GM19328 (cell line): ENCODE data around the gene FRMPD2.
"Not testable (repeated sequence)": the region's sequence is repeated elsewhere in the genome, so short reads cannot be mapped to it uniquely, and the experiment has no call there.

Source experiments
- ATAC-seq: cut with Tn5 transposase; IDR thresholded peaks from one replicate; pipeline ENCODE4 v1.9.1; 2021; ENCODE audit warnings: mild to moderate bottlenecking, moderate library complexity; ENCODE audit not compliant: unreplicated experiment

FRMPD2 gene

DNA sequence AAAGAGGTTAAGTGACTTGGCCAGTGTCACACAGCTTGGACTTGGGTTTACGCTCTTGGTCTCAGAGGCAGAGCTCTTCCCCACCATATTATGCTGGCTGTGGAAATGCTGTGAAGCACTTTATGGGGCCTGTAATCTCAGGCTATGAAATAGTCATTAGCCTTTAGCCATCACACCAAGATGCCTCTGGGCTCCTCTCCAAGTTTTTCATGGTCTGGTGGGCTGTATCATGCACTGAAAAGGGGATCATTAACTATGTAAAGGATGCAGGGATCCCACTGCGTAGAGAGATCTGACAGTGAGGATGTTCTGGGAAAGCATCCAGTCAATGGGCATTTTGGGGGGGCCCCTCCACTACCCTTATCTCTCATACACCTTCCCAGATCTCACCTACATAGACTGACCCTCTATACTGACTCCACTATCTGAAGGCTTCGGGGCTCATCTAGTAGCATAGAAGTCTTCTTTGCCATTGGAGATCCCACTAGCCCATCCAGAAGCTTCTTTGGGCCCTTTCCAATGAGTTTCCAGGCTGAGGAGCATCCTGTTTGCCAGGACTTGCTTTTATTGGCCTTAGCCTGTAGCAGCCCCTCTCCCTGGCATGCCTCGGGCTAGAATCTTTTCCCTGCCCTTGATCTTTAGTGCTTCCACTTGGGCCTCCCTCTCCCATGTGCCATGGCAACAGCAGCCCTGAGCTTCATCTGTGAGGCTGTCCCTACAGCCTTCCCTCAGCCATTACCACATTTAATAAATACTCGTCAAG, 19.6 kb downstream of the FRMPD2 start:
- ATAC-seq = no peak

DNA sequence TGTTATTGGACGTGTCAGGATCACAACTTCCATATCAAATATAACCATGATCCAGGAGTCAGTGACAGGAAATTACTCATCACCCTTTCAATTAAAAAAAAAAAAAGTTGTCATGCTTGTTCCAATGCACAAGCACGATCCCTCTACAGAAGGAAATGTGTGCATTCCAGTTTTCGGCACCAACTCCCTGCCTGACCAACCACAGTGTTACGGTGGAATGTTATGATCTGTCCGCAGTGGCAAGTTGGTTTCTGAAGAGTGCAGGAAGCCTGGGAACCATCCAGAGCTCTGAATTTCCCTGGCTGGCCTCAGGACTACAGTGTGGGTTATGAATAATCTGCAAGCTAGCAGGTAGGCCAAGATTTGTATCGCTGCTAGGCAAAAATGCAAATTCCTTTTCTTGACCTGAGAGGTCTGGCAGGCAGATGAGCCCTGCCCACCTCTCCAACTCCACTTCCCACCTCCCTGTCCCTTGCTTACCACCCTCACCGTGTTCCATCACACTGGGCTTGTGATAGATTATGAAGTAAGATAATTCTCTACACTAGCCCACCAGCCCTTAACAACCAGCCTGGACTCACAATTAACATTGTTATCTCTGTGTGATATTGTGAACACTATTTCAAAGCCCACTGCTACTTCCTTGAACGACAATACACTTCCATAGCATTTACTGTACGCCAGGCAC, 20.4 kb downstream of the FRMPD2 start:
- ATAC-seq = no peak

DNA sequence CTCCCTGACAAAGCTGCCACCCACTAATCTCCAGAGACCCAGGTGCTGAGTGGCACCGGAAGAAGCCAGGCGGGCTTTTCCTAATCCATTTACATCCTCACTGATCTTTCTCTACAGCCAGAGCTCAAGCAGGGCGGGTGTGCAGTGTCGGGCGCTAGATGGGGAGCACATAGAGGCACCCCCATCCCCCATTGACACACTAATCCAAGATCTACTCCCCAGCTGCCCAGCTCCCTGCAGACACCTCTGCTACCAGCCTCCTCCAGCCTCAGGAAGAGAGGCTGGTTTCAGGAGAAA, 22.2 kb downstream of the FRMPD2 start:
- ATAC-seq = no peak

DNA sequence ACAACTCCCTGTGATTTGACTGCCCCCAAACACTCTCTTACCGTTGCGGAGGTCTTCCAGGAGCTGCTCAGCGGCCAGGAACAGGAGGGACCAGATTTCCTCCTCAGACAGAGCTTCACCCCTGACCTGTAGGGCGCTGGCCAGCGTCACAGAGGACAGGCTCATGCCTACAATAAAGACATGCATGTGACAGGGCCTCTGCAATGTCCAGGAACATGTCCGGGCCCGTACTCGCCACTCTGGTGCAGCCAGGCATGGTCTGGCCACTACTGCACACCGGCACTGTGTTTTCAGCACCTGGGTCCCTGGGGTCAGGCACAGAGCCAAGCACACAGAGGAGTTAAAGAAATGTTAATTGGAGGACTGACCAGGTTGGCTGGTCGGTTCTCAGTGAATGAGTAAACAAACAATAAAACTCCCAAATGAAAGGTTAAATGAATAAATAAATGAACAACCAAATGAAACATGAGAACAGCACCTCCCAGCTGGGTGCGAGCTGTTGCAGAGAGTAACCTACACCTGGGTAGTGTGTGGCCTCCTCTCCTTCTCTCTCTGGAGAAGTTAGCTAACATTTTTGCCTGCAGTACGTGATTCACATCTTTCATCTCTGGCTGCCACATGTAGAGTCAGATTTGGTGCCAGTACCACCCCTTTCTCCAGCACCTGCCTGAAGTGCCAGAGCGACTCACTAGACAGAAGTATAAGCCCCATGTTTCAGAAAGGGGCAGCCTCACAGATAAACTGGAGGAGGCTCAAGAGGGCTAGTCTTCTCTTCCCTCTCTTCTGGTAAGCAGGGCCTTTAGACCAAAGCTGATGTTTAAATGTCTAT, 22.8 kb downstream of the FRMPD2 start:
- ATAC-seq = no peak

DNA sequence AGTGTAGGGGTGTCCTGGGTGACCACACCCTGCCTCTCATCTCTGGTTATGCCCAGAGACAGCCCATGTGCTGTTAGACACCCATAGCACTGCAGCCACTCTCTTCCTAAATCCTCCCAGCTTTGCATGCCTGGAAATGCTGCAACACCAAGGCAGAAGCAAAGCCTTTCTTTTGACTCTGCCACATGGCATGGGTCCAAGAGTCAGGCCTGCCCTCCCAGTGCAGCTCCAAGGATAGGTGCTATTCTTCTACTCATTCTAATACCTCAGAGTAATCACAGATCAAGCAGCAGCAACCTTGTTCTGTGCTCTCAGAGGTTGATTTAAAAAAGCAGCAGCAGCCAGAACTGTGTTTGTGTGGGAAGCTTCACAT, 23.4 kb downstream of the FRMPD2 start:
- ATAC-seq = no peak

DNA sequence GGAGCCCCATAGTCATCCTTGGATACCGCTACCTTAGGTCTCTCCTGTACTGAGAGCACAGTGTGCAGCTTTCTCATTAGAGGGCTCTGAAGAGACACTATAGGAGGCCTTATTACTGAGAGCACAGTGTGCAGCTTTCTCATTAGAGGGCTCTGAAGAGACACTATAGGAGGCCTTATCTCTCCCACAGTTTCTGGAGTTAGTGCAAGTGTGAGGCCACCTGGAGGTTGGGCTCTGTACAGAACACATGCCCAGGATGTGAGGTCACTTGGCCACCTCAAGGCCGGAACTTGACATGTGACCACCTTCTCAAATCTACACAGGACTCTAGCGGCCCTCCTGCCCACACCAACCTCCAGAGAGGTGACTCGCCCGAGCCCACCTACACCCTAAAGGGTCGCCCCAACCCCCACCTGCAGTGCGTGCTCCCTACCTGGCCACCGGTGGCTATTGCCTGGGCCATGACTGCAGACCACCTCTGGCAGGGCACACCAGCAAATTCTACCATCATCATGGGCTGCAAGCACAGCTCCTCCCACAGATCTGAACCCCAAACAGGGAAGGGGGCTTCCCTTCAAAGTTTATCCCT, 24.6 kb downstream of the FRMPD2 start:
- no peak for ATAC-seq

DNA sequence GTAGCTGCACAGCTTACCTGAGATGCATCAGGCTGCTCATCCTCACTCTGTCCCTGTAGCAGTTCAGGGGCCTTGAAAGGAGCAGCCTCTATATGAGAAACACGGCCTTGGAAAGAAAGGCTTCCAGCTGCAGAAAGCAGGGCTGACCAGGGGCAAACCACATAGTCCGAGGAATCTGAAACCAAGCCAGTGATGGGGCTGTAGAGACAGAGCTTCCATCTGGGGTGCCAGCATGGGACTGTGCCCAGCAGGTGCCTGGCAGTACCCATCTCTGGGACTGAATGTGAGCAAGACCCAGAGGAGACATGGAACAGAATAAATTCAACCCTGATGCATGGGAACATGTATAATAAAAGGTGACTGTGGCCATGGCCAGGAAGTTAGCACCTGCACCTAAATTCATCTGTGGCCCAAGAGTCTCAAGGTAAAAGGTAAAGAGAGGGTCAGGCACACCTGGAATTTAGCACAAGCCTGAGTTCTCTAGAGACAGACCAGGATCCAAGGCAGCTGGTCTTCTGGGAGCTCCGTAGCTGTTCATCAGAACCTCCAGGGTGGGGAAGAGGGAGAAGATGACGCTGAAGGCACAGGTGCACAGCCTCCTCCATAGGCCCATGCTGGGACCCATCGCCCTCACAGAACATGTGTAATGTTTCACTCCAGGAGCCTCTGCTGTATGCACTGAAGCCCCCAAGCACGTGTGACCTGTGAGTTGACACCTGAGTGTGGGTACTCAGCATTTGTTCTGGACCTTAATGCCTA, 25.3 kb downstream of the FRMPD2 start:
- ATAC-seq = no peak

DNA sequence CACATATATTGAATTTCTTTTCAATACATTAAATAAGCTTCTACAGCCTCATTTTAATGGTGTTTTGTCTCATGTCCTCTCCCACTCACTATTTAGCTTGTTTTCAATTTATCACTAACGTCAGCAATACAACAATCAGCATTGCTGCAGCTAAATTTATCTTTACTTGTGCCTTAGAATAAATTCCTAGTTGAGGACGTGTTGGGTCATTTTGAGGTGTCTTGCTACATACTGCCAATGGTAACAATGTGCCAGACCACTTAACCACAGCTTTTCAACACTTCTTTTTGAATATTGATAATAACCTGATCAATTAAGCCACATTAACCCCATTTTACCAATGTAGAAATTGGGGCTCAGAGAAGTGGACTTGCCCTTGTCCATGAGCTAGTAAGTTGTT, 26.0 kb downstream of the FRMPD2 start:
- no peak for ATAC-seq

DNA sequence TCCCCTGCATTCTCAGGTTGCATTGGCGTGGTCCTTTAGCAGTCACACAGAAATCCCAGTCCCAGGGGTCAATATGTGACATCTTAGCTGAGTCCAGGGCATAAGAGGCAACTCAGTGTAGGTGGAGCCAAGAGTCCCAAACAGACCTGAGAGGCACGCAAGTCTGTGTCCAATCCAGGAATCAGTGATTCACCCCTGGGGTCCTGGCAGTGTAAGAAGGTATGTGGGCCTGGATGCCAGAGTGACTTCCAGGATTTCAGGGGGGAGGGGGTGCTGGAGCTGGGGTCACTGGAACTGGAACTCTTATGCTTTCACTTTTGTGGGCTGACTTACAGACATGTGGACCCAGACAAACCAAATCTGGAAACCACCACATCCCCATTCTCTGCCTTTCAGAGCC, 26.8 kb downstream of the FRMPD2 start:
- ATAC-seq = no peak

DNA sequence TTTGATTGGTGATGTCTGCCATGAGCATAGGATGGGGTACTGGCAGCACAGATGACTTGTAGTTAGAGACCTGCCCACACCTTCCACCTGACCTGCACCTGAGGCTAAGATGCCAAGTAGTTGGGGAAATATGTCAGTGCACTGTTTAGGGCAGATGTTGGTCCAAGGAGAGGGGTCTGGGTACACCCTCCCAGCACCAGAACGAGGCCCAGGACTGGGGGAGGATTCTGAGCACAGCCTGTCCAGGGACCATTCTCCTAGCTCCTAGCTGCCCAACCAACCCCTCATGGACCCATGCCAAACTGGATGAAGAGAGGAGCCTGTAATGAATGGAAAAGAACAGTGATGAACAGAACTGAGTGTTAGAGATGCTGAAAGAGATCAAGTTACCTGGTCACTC, 28.0 kb downstream of the FRMPD2 start:
- ATAC-seq = no peak

DNA sequence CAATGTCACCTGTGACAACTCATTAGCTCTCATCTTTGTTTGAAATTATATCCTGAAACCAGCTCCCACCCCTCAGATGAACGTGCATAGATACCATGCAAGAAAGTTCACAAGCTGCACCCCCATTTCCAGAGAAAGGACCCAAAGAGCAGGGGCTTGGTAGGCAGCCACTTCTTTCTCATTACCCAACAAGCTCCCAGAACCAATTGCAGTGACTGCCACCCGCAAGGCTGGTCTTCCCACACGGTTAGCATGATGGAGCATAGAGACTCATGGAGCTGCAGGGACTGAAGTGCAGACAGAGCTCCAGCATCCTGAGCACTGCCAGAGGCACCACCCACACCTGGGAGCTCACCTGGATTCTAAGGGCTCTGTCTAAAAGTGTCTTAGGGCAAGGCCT, 28.5 kb downstream of the FRMPD2 start:
- no peak for ATAC-seq

DNA sequence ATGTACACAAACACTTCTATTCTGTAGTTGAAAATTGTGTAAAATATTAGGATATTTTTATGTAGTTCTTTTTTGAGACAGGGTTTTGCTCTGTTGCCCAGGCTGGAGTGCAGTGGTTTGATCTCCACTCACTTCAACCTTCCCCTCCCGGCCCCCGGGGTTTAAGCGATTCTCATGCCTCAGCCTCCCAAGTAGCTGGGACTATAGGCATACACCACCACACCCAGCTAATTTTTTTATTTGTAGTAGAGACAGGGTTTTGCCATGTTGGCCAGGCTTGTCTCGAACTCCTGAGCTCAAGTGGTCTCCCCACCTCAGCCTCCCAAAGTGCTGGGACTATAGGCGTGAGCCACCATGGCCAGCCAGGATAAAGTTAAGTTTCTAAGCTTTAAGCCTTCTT, 30.6 kb downstream of the FRMPD2 start:
- not testable (repeated sequence) for ATAC-seq

DNA sequence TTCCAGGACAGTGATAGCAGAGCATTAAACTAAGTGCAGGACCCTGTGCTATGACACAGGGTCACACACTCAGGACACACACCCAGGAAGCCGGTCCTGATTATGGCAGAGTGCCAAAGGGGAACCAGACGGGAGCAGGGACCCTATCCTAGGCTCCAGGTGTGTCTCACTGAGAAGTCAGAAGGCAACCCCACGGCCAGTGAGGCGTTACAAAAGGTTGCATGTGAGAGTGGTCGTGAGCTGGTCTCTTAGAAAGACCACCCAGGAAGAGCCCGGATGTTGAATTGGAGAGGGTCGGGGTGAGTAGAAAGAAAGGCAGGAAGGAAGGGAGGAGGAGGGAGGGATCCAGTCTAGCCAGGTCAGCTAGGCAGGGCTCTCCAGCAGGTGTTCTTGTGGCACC, 31.0 kb downstream of the FRMPD2 start:
- ATAC-seq = no peak

DNA sequence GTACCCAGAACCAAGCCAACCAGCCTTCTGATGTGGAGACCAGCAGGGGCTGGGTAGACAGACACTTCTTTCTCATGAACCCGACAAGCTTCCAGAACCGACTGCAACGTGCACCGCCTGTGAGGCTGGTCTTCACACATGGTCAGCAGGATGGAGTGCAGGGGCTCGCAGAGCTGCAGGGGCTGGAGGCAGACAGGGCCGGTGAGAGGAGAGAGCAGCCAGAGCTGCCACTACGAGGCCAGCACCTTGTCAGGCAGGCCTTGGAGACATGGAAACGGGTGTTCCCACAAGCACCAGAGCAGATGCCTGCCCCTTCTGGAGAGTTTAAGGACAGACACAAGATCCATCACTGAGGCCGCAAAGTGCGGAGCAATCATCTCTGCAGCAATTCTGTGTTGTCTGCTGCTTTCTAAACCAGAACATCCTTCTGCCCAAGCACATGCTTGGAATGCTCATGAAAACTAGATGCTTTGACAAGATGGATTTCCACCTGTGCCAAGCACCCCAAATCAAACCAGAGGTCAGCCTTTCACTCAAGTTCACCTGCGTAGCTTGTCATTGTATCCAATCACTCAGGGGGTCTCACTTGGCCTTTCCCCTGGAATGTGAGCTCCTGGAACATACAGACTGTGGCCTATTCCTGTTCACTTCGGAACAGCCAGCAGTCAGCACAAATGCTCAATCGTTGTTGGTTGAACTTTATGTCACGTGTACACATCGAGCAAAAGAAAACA, 32.2 kb downstream of the FRMPD2 start:
- no peak for ATAC-seq

DNA sequence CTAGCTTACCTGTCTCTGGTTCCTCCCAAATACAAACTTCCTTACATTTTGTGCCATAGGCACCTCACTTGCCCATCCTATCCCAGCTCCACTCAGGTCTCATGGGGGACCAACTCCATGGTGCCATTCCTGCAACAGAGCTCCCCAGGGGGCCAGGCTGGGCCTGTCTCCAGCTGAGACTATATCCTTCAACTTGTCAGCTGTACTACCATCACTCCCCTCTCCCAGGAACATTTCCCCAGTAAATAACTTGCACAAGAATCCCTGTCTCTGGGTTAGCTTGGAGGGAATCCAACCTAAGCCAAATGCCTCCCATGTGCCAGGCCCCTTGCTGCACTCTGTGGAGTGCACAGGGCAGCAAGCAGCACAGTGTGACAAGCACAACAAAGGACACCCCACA, 33.2 kb downstream of the FRMPD2 start:
- ATAC-seq = no peak

DNA sequence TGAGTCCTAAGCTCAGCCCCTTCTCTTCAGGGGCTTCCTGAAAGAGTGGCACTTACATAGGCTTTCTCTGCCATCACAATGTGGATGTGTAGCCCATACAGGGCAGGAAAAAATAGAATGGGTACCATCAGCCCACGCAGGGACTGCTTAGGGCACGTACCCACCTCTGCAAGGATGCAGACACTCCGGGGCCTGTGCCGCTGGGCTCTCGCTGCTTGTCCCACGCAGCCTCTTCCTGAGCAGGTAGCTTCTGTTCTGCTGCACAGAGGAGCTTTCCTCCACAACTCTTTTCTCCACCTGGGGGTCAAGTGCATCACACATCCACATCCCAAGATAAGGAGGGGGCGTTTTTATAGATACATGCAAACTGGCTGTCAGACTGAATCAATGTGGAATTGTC, 34.3 kb downstream of the FRMPD2 start:
- ATAC-seq = no peak

DNA sequence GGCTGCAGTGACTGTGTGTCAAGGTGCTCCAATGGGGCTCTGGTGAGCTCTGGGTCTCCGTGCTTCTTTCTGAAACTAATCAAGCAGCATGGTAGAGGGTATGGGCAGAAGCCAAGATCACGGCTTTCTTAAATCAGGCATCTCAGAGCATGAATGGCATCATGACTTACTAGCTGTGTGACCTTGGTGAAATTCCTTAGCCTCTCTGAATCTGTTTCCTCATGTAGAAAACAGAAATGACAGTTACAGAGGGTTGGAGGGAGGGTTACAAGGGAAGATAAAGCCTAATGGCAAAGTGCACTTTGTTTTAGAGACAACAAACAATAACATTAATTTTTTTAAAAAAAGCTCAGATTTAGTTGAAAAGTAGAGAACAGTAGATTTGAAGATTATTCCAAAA, 34.9 kb downstream of the FRMPD2 start:
- ATAC-seq = no peak

DNA sequence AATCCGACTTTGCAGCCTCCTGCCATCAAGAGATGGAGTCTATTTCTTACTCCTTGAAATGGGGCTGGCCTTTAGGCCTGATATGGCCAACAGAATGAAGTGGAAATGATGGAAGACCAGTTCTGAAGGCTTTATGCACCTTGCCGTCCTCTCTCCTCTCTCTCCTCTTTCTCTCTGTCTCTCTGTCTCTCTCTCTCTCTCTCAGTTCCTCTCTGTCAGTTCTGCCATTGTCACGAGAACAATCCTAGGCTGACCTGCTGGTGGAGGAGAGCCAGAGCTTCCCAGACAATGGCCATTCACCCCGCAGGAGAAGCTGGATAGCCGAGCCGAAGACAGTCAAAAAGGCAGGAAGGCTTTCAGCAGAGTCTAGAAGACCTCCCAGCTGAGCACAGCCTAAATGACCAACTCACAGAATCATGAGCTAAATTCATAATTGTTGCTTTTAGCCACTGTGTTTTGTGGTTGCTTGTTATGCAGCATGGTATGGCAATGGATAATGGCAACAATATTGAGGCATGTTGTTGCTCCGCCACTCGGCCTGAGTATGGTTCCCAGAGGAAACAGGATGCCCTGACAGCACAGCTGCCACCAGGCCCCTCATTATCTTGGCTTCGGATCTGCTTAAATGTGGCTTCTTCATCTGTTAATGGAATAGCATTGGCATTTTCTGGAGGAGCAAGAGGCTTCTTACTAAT, 35.5 kb downstream of the FRMPD2 start:
- ATAC-seq = no peak
